ENCODE measurements around the gene SNAP23.
A peak's percentile ranks its signal among the peaks of the same experiment; 100 is the strongest.

SNAP23 gene

DNA sequence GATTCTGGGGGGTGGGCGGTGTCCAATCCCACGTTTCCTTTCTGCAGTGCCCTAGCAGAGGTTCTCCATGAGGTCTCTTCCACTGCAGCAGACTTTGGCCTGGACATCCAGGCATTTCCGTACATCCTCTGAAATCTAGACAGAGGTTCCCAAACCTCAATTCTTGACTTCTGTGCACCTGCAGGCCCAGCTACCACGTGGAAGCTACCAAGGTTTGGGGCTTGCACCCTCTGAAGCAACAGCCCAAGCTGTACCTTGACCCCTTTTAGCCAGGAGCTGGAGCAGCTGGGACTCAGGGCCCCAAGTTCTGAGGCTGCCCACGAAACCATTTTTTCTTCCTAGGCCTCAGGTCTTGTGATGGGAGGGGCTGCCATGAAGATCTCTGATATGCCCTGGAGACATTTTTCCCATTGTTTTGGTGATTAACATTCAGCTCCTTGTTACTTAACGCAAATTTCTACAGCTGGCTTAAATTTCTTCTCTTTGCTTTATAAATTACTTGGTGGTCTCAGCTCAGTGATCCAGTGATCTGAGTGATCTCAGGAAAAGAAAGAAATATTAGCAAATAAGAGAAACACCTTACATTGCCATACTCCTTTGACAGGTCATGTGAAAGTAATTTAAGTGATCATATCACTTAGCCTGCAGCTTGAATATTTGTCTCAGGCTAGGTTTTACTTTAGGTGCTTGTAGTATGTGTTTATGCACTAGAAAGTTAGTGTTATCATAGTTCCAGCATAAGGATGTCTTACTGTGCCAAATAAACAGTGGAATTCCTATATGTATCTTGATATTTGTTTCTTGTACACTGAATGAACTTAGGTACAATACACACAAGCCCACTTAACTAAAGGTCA, 3.0 kb downstream of the SNAP23 start:
- H3K4me1 ChIP-seq (ENCODE audit: control insufficient read depth in 1 of 2, insufficient read depth in 2 of 2, low read length in 2 of 2): peaks cover 3 to 31% of the 10 kb centered on the region in 2 donors
- no peak overlapping the region for H3K27ac ChIP-seq (ENCODE audit: low read length)

DNA sequence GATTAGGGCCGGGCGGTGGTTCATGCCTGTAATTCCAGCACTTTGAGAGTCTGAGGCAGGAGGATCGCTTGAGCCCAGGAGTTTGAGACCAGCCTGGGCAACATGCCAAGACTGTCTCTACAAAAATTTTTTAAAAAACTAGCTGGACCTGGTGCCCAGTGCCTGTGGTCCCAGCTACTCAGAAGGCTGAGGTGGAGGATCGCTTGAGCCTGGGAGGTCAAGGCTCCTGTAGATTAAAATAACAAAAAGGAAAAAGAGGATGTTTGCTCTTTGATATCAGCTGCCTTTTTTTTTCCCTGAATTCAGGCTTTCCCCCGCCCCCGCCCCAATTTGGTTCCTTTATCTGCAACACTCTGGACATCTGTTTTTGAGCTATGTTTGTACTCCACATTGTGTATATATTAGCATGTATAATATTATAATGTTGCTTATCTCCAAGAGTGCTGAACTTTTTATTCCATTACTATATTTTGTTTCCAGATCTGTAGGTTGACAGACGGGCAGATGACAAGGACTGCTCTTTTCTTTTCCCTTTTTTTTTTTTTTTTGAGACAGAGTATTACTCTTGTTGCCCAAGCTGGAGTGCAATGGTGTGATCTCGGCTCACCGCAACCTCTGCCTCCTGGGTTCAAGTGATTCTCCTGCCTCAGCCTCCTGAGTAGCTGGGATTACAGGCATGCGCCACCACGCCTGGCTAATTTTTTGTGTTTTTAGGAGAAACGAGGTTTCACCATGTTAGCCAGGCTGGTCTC, 4.6 kb downstream of the SNAP23 start:
- peaks cover 3 to 27% of the 10 kb centered on the region in 2 donors for H3K4me1 ChIP-seq (ENCODE audit: control insufficient read depth in 1 of 2, insufficient read depth in 2 of 2, low read length in 2 of 2)
- H3K36me3 ChIP-seq (ENCODE audit: control insufficient read depth in 1 of 2, insufficient read depth in 2 of 2, low read length in 2 of 2): peaks cover 0 to 3% of the 10 kb centered on the region in 2 donors
- H3K27me3 ChIP-seq (ENCODE audit: low read depth, low read length): no peaks in the 10 kb centered on the region
- H3K9me3 ChIP-seq (ENCODE audit: control insufficient read depth in 1 of 2, low read length in 2 of 2): no peaks in the 10 kb centered on the region
- no peak overlapping the region for H3K4me3 ChIP-seq (ENCODE audit: low read depth in 1 of 2, low read length in 2 of 2)
- no peak overlapping the region for H3K27ac ChIP-seq (ENCODE audit: low read length)

More for the DNA sequence above, 3.0 kb downstream of the SNAP23 start:
- no peaks in the 10 kb centered on the region for H3K9me3 ChIP-seq (ENCODE audit: control insufficient read depth in 1 of 2, low read length in 2 of 2)
- H3K27me3 ChIP-seq (ENCODE audit: low read depth, low read length): no peaks in the 10 kb centered on the region
- H3K36me3 ChIP-seq (ENCODE audit: control insufficient read depth in 1 of 2, insufficient read depth in 2 of 2, low read length in 2 of 2): peaks cover 0 to 3% of the 10 kb centered on the region in 2 donors
- no peak overlapping the region for H3K4me3 ChIP-seq (ENCODE audit: low read depth in 1 of 2, low read length in 2 of 2)

DNA sequence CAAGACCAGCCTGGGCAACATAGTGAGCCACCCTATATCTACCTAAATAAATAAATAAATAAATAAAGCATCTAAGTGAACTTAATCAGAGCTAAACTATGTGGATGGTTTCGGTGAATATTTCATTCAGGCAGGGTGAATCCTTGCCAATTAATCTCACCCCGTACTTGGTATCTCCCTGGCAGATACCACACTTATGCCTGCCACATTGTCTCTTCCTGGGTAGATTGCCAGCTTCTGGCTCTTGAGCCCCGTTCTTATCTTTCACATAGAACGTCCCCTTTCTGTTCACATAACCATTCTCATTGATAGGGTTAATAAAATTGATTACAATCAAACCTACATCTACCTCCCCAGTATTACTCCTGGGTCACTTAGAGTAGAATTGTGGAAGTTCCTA, 7.0 kb downstream of the SNAP23 start:
- Histone ChIP-seq H3K27ac (ENCODE audit: low read length) (no peak overlapping the region), H3K4me3 (ENCODE audit: low read depth in 1 of 2, low read length in 2 of 2) (no peak overlapping the region), H3K36me3 (ENCODE audit: control insufficient read depth in 1 of 2, insufficient read depth in 2 of 2, low read length in 2 of 2) (no peaks in the 10 kb centered on the region), H3K9me3 (ENCODE audit: control insufficient read depth in 1 of 2, low read length in 2 of 2) (no peaks in the 10 kb centered on the region), H3K27me3 (ENCODE audit: low read depth, low read length) (no peaks in the 10 kb centered on the region), H3K4me1 (ENCODE audit: control insufficient read depth in 1 of 2, insufficient read depth in 2 of 2, low read length in 2 of 2) (peaks cover 0 to 27% of the 10 kb centered on the region in 2 donors)

DNA sequence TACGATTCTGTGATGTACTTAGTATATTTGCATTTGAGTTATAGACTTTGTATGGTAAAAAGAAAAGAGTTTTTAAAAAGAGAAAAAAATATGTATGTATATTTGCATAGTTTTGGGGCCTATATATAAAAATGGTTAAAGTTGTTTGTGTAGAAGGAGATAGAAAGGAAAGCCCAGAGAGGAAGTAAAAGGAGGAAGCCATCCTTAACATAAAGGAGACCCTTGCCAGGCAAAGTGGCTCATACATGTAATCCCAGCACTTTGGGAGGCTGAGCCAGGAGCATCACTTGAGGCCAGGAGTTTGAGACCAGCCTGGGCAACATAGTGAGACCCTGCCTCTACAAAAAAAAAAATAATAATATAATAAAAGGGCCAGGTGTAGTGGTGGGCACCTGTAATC, 8.4 kb downstream of the SNAP23 start:
- Histone ChIP-seq H3K4me1 (ENCODE audit: control insufficient read depth in 1 of 2, insufficient read depth in 2 of 2, low read length in 2 of 2) (peaks cover 0 to 29% of the 10 kb centered on the region in 2 donors), H3K27ac (ENCODE audit: low read length) (no peak overlapping the region), H3K27me3 (ENCODE audit: low read depth, low read length) (no peaks in the 10 kb centered on the region), H3K36me3 (ENCODE audit: control insufficient read depth in 1 of 2, insufficient read depth in 2 of 2, low read length in 2 of 2) (no peaks in the 10 kb centered on the region), H3K9me3 (ENCODE audit: control insufficient read depth in 1 of 2, low read length in 2 of 2) (no peaks in the 10 kb centered on the region), H3K4me3 (ENCODE audit: low read depth in 1 of 2, low read length in 2 of 2) (no peak overlapping the region)

DNA sequence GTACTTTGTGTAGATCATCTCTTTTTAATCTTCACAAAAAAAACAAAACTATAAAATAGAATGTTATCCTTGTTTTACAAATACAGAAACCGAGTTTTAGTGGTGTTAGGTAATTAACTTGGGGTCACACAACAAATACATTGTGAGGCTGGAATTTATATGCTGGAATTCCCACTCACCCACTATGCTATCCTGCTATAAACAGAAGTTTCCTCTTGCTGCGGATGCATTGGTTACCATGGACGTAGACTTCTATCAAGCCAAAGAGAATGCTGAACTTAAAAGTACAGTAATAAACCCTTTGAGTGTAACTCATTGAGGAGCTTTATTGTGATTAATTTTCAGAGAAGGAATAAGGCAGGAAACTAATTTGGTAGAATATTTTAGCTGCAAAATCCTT, 9.2 kb downstream of the SNAP23 start:
- peaks cover 0 to 31% of the 10 kb centered on the region in 2 donors for H3K4me1 ChIP-seq (ENCODE audit: control insufficient read depth in 1 of 2, insufficient read depth in 2 of 2, low read length in 2 of 2)
- H3K9me3 ChIP-seq (ENCODE audit: control insufficient read depth in 1 of 2, low read length in 2 of 2): no peaks in the 10 kb centered on the region
- peak overlapping the region; percentile 23 for H3K27ac ChIP-seq (ENCODE audit: low read length)
- no peaks in the 10 kb centered on the region for H3K27me3 ChIP-seq (ENCODE audit: low read depth, low read length)
- H3K36me3 ChIP-seq (ENCODE audit: control insufficient read depth in 1 of 2, insufficient read depth in 2 of 2, low read length in 2 of 2): no peaks in the 10 kb centered on the region
- no peak overlapping the region for H3K4me3 ChIP-seq (ENCODE audit: low read depth in 1 of 2, low read length in 2 of 2)

- Histone ChIP-seq H3K27me3 (ENCODE audit: low read depth, low read length) (no peaks in the 10 kb centered on the region), H3K4me3 (ENCODE audit: low read depth in 1 of 2, low read length in 2 of 2) (peak overlapping the region in 1 of 2 donors; percentile 35), H3K9me3 (ENCODE audit: control insufficient read depth in 1 of 2, low read length in 2 of 2) (no peaks in the 10 kb centered on the region), H3K36me3 (ENCODE audit: control insufficient read depth in 1 of 2, insufficient read depth in 2 of 2, low read length in 2 of 2) (no peaks in the 10 kb centered on the region), H3K27ac (ENCODE audit: low read length) (no peak overlapping the region), H3K4me1 (ENCODE audit: control insufficient read depth in 1 of 2, insufficient read depth in 2 of 2, low read length in 2 of 2) (peaks cover 0 to 26% of the 10 kb centered on the region in 2 donors)
Measured at GRCh38 chr15:42507514-42507913, 12.1 kb downstream of the SNAP23 start.

DNA sequence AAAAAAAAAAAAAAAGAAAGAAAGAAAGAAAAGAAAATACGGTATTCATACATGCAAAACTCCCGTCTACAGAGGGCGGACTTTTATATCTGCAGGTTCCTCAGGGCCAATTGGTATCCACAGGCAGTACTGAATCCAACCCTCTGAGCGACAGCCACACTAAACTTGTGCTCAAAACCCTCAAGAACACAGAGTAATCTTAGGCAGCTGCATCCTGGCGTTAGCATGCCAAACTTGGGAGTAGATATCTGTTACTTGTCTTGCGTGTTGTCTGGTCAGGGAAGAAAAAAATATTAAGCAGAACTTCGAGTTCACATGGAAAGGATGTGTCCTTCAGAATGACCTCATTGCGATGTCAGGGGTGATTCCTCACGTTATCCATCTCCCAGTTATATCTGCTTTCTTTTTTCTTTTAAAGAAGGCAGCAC, 12.8 kb downstream of the SNAP23 start:
- Histone ChIP-seq H3K9me3 (ENCODE audit: control insufficient read depth in 1 of 2, low read length in 2 of 2) (no peaks in the 10 kb centered on the region), H3K27ac (ENCODE audit: low read length) (no peak overlapping the region), H3K4me1 (ENCODE audit: control insufficient read depth in 1 of 2, insufficient read depth in 2 of 2, low read length in 2 of 2) (peaks cover 0 to 26% of the 10 kb centered on the region in 2 donors), H3K27me3 (ENCODE audit: low read depth, low read length) (no peaks in the 10 kb centered on the region), H3K4me3 (ENCODE audit: low read depth in 1 of 2, low read length in 2 of 2) (peak overlapping the region in 1 of 2 donors; percentile 35), H3K36me3 (ENCODE audit: control insufficient read depth in 1 of 2, insufficient read depth in 2 of 2, low read length in 2 of 2) (peaks cover 1 to 5% of the 10 kb centered on the region in 2 donors)

GRCh38 chr15:42510258-42511006, 15.0 kb downstream of the SNAP23 start:
- Histone ChIP-seq H3K27me3 (ENCODE audit: low read depth, low read length) (no peaks in the 10 kb centered on the region), H3K36me3 (ENCODE audit: control insufficient read depth in 1 of 2, insufficient read depth in 2 of 2, low read length in 2 of 2) (peaks cover 13 to 18% of the 10 kb centered on the region in 2 donors), H3K4me3 (ENCODE audit: low read depth in 1 of 2, low read length in 2 of 2) (no peak overlapping the region), H3K27ac (ENCODE audit: low read length) (no peak overlapping the region), H3K9me3 (ENCODE audit: control insufficient read depth in 1 of 2, low read length in 2 of 2) (no peaks in the 10 kb centered on the region), H3K4me1 (ENCODE audit: control insufficient read depth in 1 of 2, insufficient read depth in 2 of 2, low read length in 2 of 2) (peaks cover 0 to 19% of the 10 kb centered on the region in 2 donors)

DNA sequence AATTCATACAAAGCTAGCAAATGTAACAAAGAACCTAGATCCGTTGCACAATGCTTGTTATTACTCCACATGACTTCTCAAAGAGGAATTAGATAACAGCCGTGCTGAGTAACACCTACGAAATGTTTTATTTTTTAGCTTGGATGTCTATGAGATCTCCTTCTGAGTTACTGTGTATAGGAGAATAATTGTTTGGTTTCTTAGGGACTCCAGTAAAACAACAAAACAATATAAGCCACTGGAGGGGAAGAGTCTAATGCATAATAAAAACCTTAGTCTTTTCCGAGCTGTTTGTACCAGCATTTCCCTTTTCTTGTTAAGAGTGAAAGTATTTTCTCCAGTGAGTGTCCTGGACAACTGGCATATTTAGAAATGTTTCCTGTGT, 15.6 kb downstream of the SNAP23 start:
- H3K4me1 ChIP-seq (ENCODE audit: control insufficient read depth in 1 of 2, insufficient read depth in 2 of 2, low read length in 2 of 2): peaks cover 0 to 19% of the 10 kb centered on the region in 2 donors

GRCh38 chr15:42523331-42523730, 27.9 kb downstream of the SNAP23 start:
- H3K36me3 ChIP-seq (ENCODE audit: control insufficient read depth in 1 of 2, insufficient read depth in 2 of 2, low read length in 2 of 2): peaks cover 16 to 22% of the 10 kb centered on the region in 2 donors
- H3K9me3 ChIP-seq (ENCODE audit: control insufficient read depth in 1 of 2, low read length in 2 of 2): no peaks in the 10 kb centered on the region
- H3K4me1 ChIP-seq (ENCODE audit: control insufficient read depth in 1 of 2, insufficient read depth in 2 of 2, low read length in 2 of 2): no peaks in the 10 kb centered on the region
- no peak overlapping the region for H3K4me3 ChIP-seq (ENCODE audit: low read depth in 1 of 2, low read length in 2 of 2)
- no peak overlapping the region for H3K27ac ChIP-seq (ENCODE audit: low read length)
- H3K27me3 ChIP-seq (ENCODE audit: low read depth, low read length): no peaks in the 10 kb centered on the region

More for the DNA sequence above, 15.6 kb downstream of the SNAP23 start:
- H3K27me3 ChIP-seq (ENCODE audit: low read depth, low read length): no peaks in the 10 kb centered on the region
- no peaks in the 10 kb centered on the region for H3K9me3 ChIP-seq (ENCODE audit: control insufficient read depth in 1 of 2, low read length in 2 of 2)
- H3K27ac ChIP-seq (ENCODE audit: low read length): peak overlapping the region; percentile 47
- H3K4me3 ChIP-seq (ENCODE audit: low read depth in 1 of 2, low read length in 2 of 2): no peak overlapping the region
- peaks cover 19 to 23% of the 10 kb centered on the region in 2 donors for H3K36me3 ChIP-seq (ENCODE audit: control insufficient read depth in 1 of 2, insufficient read depth in 2 of 2, low read length in 2 of 2)

- no peaks in the 10 kb centered on the region for H3K4me1 ChIP-seq (ENCODE audit: control insufficient read depth in 1 of 2, insufficient read depth in 2 of 2, low read length in 2 of 2)
- H3K4me3 ChIP-seq (ENCODE audit: low read depth in 1 of 2, low read length in 2 of 2): no peak overlapping the region
- H3K36me3 ChIP-seq (ENCODE audit: control insufficient read depth in 1 of 2, insufficient read depth in 2 of 2, low read length in 2 of 2): peaks cover 28 to 44% of the 10 kb centered on the region in 2 donors
- no peak overlapping the region for H3K27ac ChIP-seq (ENCODE audit: low read length)
- no peaks in the 10 kb centered on the region for H3K9me3 ChIP-seq (ENCODE audit: control insufficient read depth in 1 of 2, low read length in 2 of 2)
- H3K27me3 ChIP-seq (ENCODE audit: low read depth, low read length): no peaks in the 10 kb centered on the region
Measured at GRCh38 chr15:42528970-42529369, 33.5 kb downstream of the SNAP23 start.

Data from muscle layer of duodenum (tissue), 2 donors.